Non-pigmented ciliary epithelial cell (primary cell): ENCODE results near the gene CDIPT.

Experiments
- DNase-seq: peaks from one replicate; pipeline ENCODE4 v3.0.0-alpha.2; 2010; ENCODE audit warnings: low read depth

CDIPT gene

GRCh38 chr16:29825145-29826044, 37.6 kb downstream of the CDIPT start:
- DNase-seq, result peak; percentile 57

GRCh38 chr16:29824589-29825144, 38.4 kb downstream of the CDIPT start:
- no peak for DNase-seq

GRCh38 chr16:29821643-29822115, 41.3 kb downstream of the CDIPT start:
- DNase-seq, result no peak

DNA sequence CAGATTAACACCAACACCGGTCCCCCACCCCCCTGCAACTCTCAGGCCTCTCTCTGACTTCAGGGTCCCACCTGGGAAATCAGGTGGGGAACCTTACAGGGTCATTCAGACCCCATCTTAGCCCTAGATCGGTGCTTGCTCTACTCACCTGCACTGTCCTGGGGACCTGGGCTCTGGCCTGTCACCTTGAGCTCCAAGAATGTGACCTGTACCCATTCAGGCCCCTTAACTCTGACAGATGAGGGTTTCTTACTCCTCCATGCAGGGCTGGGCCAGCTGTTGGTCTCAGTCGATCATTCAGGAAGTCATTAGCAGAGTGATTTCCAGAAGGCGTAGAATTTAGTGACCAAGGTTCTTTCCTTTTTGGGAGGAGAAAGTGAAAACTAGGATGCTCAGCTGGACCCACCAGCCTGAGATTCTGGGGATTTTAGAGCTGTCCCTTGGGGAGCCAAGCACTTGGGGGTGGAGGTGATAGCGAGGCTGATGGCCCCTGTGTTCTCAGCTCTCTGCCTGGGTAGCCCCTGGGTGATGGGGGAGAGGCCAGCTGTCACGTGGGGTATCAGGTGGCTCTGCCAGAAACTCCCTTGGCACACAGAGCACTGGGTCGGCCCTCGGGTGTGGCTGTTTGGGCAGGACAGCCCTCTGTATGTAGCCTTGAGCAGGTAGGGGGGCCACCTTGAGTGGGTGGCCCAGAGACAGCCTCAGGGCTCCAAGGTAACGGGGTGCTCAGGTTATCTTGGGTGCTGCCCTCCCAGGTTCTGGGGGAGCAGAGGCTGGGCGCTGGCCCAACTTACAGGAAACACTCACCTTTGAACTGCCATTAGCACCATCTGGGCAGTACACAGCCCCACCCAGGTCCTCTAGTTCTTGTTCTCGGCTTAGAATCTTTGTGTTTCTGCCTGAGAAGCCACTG, 42.0 kb downstream of the CDIPT start:
- no peak for DNase-seq

DNA sequence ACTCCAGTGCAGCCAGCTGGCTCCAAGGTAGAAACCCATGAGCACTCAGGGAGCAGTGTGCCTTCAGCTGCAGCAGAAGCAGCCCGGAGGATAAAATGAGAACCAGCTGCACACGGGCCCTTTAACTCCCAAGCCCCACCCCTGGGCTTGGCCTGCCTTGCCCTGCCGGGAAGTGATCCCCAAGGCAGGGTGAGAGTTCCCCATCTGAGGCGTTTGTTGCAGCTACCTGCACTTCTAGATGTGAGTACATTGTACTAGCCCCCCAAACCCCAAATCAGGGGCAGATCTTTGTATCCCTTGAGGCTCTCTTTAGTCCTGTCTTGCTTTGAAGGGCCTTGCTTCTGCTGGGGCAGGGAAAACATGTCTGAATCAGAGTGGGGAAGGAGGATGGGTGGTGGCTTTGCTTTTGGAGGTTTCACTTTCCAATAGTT, 42.7 kb downstream of the CDIPT start, which contains the start of gene MVP:
MVP (plus strand) TSS at position 192 of the 431 bp plus-strand sequence. CDS start 10,088 bp downstream, outside the sequence.
- no peak for DNase-seq

DNA sequence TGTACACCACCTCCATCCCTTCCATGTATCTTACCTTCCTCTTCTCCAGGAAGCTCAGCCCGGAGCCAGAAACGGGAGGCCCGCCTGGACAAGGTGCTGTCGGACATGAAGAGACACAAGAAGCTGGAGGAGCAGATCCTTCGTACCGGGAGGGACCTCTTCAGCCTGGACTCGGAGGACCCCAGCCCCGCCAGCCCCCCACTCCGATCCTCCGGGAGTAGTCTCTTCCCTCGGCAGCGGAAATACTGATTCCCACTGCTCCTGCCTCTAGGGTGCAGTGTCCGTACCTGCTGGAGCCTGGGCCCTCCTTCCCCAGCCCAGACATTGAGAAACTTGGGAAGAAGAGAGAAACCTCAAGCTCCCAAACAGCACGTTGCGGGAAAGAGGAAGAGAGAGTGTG, 43.5 kb downstream of the CDIPT start:
- DNase-seq, result no peak

- no peak for DNase-seq
These were observed 44.9 kb downstream of the CDIPT start for GRCh38 chr16:29818082-29818481.

DNA sequence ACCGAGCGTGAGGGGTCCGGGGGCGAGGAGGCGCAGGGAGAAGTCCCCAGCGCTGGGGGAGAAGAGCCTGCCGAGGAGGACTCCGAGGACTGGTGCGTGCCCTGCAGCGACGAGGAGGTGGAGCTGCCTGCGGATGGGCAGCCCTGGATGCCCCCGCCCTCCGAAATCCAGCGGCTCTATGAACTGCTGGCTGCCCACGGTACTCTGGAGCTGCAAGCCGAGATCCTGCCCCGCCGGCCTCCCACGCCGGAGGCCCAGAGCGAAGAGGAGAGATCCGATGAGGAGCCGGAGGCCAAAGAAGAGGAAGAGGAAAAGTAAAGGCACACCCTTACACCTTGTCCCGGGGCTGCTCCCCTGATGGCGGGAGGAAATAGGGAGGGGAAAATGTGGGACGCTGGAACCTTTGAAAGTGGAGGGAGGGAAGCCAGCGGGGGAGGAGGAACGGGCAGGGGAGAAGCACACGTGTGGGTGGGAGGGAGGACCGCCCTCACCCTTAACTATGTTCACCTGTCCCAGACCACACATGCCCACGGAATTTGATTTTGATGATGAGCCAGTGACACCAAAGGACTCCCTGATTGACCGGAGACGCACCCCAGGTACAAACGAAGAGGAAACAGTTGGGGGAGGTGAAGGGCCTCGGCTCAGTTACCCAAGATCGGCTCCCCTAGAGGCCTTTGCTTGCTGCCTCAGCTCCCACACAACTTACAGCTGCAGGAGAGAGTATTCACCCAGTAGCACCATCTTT, 46.2 kb downstream of the CDIPT start:
- no peak for DNase-seq

- DNase-seq, result peak; percentile 98
These were observed 47.0 kb downstream of the CDIPT start, which contains the start of gene PAGR1 for GRCh38 chr16:29815793-29816693. Gene PAGR1 (plus strand): TSS chr16:29816152. CDS start chr16:29816526, 374 bp downstream.

DNA sequence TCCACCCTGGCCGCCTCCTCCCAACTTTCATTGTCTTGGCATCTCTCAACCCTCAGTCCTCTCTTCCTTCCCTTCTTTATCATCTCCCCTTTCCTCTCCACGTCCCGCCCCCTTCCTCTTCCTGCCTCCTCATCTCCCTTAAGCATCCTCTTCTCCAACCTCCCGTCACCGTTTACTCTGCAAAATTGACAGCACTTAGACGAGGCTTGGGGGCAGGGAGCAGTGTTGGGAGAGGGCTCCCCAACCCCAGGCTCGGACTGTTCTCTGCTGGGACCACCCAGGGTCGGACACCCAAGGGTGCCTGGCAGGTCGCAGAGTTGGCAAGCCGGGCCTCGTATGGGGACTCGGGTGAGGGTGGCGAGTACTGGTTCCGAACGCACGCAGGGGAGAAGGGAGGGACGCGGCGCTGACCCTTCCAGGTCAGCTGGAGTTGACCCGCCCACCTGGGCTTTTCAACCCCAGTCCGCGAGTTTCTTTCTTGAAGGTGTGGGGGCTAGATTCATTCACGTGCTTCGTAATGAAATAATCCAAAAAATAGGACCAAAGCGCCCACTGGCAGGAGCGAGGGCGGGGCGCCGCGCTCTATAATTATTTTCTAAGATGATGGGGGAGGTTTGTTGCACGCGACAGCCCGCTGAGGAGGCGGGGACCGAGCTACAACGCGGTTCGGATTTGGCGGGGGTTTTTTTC, 47.8 kb downstream of the CDIPT start:
- no peak for DNase-seq

GRCh38 chr16:29814592-29814991, 48.4 kb downstream of the CDIPT start:
- DNase-seq, result no peak

DNA sequence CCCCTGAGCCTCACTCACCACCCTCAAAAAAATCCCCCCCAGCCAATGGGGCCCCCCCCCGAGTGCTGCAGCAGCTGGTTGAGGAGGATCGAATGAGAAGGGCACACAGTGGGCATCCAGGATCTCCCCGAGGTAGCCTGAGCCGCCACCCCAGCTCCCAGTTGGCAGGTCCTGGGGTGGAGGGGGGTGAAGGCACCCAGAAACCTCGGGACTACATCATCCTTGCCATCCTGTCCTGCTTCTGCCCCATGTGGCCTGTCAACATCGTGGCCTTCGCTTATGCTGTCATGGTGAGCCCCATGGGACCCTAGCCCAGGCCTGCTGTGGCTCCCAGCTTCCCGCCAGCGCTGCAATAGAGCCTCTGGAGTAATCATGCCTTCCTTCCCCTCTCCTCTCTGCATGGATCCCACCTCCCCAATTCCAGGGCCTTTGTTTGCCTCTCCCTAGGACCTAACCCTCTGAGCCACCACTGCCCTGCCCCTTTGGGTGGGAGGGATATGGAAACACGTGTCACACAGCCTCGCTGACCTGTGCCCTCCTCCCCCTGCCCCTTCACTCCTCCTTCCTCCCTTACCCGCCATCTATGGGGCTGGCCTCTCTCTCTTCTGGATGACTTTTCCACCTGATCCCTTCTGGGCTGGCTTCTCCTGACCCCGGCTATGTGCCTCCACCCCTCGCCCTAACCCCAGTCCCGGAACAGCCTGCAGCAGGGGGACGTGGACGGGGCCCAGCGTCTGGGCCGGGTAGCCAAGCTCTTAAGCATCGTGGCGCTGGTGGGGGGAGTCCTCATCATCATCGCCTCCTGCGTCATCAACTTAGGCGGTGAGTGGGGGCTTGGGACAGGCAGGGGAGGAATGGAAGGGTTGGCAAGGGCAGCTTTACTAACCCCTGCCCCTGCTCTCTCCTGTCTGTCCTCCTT, 49.1 kb downstream of the CDIPT start:
- no peak for DNase-seq

DNA sequence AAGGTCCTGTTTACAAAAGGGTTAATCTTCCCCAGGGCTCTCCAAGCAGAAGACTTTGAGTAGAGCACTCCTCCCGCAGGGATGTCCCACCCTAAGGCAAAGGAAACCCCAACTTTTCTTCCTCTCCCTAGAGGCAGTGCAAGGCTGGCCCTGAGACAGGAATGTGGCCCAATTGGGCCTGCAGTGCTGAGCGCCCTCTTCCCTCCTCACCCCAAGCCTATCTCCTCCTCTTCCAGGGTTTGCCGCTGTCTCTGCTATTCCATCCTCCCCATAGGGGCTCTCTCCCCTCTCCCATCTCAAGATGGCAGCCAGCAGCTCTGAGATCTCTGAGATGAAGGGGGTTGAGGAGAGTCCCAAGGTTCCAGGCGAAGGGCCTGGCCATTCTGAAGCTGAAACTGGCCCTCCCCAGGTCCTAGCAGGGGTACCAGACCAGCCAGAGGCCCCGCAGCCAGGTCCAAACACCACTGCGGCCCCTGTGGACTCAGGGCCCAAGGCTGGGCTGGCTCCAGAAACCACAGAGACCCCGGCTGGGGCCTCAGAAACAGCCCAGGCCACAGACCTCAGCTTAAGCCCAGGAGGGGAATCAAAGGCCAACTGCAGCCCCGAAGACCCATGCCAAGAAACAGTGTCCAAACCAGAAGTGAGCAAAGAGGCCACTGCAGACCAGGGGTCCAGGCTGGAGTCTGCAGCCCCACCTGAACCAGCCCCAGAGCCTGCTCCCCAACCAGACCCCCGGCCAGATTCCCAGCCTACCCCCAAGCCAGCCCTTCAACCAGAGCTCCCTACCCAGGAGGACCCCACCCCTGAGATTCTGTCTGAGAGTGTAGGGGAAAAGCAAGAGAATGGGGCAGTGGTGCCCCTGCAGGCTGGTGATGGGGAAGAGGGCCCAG, 50.0 kb downstream of the CDIPT start:
- no peak for DNase-seq

DNA sequence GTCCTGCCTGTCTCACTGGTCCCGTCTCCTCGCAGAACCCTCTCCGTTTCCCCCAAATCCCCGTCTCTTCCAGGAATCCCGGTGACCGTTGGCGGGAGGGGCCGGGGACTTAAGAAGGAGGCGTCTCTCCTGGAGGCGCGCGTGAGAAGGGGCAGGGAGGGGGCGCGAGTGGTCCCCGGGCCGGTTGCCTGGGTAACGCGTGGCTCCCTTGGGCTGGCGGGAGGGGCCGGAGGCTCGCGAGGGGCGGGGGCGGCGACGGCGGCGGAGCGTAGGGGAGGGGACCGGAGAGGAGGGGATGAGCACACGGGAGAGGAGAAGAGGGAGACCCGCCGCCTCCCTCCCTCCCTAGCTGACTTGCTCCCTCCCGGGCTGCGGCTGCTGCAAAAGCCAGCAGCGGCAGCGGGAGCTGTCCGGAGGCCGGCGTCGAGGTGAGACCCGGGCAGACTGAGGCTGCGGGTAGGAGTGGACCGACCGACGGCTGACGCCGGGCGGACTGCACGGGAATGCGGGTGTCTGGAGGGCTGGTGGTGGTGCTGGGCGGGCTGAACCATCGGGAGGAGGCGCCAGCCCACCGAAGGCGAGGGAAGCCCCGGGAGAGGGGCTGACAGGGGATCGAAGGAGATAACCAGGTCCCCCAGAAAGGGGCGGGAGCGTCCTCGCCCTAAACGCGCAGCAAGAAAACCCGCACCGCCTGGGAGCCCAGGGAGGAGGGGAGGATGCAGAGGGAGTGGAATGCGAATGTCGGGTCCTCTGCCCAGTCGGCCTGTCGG, 50.9 kb downstream of the CDIPT start, which contains the start of gene PRRT2:
PRRT2 (plus strand) TSS at position 298 of the 770 bp plus-strand sequence. CDS start 862 bp downstream, outside the sequence.
- DNase-seq, result no peak

DNA sequence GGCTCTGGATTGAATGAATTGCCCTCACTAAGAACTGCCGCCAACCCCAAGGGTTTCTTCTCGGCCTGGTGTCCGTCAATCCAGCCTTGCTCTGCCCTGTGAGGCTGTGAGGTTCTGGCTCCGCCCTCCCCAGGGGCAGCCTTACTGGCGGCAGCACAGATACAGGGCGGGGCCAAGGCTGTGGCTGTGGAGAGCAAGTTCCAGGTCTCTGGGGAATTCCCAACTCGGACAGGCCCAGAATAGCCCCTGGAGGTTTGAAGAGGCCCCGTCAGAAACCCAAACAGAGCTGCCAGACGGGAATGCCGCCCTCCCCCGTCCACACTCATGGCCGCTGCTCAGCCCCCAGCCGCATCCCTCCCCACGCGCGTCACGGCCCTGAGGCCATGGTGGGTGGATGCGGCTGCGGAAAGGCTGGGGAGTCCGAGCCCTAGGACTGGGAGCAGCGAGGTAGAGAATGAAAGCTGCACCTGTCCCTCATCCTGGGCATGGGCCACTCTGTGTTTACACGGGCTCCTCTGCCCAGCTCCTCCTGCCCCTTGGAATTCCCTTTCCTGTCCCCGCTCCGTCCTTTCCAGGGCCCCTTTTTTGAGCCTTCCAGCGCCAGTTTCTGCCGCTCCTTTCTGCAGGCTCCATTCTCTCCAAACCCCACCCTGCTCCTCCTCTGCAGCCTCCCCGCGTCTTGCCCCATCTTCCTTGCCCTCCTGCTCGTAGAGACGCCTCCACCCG, 51.7 kb downstream of the CDIPT start:
- peak; percentile 90 for DNase-seq

GRCh38 chr16:29810699-29811169, 52.3 kb downstream of the CDIPT start:
- no peak for DNase-seq
